SK-N-SH treated with all-trans-retinoic acid at 6 μM for 48 hours (cell line): ENCODE results near the gene WASL.

Experiments used
- ATAC-seq: fragments of 200-7000 bp; cut with Tn5 transposase; 3 replicates; pipeline ENCODE4 v1.9.1; 2020; ENCODE audit warnings: mild to moderate bottlenecking, moderate library complexity
- ARNTL ChIP-seq: fragments of 450-650 bp; formaldehyde crosslinking; IDR thresholded peaks from 2 replicates; pipeline ENCODE4 v1.5.0; 2020; ENCODE audit warnings: low read depth, mild to moderate bottlenecking, moderate library complexity, borderline replicate concordance
- BACH2 ChIP-seq: fragments of 250-450 bp; sonication (Bioruptor Pico); IDR thresholded peaks from 2 replicates; pipeline ENCODE4 v1.9.0; 2021; ENCODE audit warnings: mild to moderate bottlenecking, borderline replicate concordance
- CREB5 ChIP-seq: fragments of 250-450 bp; sonication (Bioruptor Pico); IDR thresholded peaks from 2 replicates; pipeline ENCODE4 v1.5.1; 2020; ENCODE audit warnings: low read depth, mild to moderate bottlenecking, moderate library complexity
- CSDC2 ChIP-seq: fragments of 250-450 bp; sonication (Bioruptor Pico); IDR thresholded peaks from 2 replicates; pipeline ENCODE4 v1.5.0; 2020; ENCODE audit warnings: mild to moderate bottlenecking, moderate library complexity
- ESRRG ChIP-seq: fragments of 250-450 bp; sonication (Bioruptor Pico); IDR thresholded peaks from 2 replicates; pipeline ENCODE4 v1.6.1; 2021; ENCODE audit warnings: mild to moderate bottlenecking
- GLIS3 ChIP-seq: fragments of 250-450 bp; sonication (Bioruptor Pico); IDR thresholded peaks from 2 replicates; pipeline ENCODE4 v1.5.0; 2020; ENCODE audit warnings: mild to moderate bottlenecking, moderate library complexity
- ISL1 ChIP-seq: fragments of 250-450 bp; sonication (Bioruptor Pico); IDR thresholded peaks from 2 replicates; pipeline ENCODE4 v2.1.2; 2022; ENCODE audit warnings: mild to moderate bottlenecking, moderate library complexity
- OSR1 ChIP-seq: fragments of 250-450 bp; sonication (Bioruptor Pico); IDR thresholded peaks from 2 replicates; pipeline ENCODE4 v1.8.0; 2022; ENCODE audit warnings: moderate library complexity, mild to moderate bottlenecking, inconsistent platforms
- PATZ1 ChIP-seq: fragments of 250-450 bp; sonication (Bioruptor Pico); IDR thresholded peaks from 2 replicates; pipeline ENCODE4 v1.8.0; 2020; ENCODE audit warnings: mild to moderate bottlenecking, moderate library complexity, borderline replicate concordance
- PPARA ChIP-seq: fragments of 250-450 bp; sonication (Bioruptor Pico); IDR thresholded peaks from 2 replicates; pipeline ENCODE4 v1.5.0; 2020; ENCODE audit warnings: mild to moderate bottlenecking, borderline replicate concordance
- RARB ChIP-seq: fragments of 250-450 bp; sonication (Bioruptor Pico); IDR thresholded peaks from 2 replicates; pipeline ENCODE4 v1.8.0; 2021; ENCODE audit warnings: mild to moderate bottlenecking, moderate library complexity
- SNAI2 ChIP-seq: fragments of 250-450 bp; sonication (Bioruptor Pico); IDR thresholded peaks from 2 replicates; pipeline ENCODE4 v1.5.0; 2020; ENCODE audit warnings: mild to moderate bottlenecking, moderate library complexity
- TCF4 ChIP-seq: fragments of 250-450 bp; sonication (Bioruptor Pico); IDR thresholded peaks from 2 replicates; pipeline ENCODE4 v1.8.0; 2021; ENCODE audit warnings: mild to moderate bottlenecking, moderate library complexity, borderline replicate concordance
- TOX ChIP-seq: fragments of 250-450 bp; sonication (Bioruptor Pico); IDR thresholded peaks from 2 replicates; pipeline ENCODE4 v1.8.0; 2021; ENCODE audit warnings: mild to moderate bottlenecking, moderate library complexity, borderline replicate concordance
- TSHZ2 ChIP-seq: fragments of 250-450 bp; sonication (Bioruptor Pico); IDR thresholded peaks from 2 replicates; pipeline ENCODE4 v1.5.0; 2020; ENCODE audit warnings: mild to moderate bottlenecking, moderate library complexity
- ZC3H10 ChIP-seq: fragments of 250-450 bp; sonication (Bioruptor Pico); IDR thresholded peaks from 2 replicates; pipeline ENCODE4 v1.5.1; 2021; ENCODE audit warnings: mild to moderate bottlenecking, moderate library complexity
- ZFP3 ChIP-seq: fragments of 250-450 bp; sonication (Bioruptor Pico); IDR thresholded peaks from 2 replicates; pipeline ENCODE4 v1.5.0; 2020; ENCODE audit warnings: mild to moderate bottlenecking, moderate library complexity
- ZFP30 ChIP-seq: fragments of 450-650 bp; formaldehyde crosslinking; IDR thresholded peaks from 2 replicates; pipeline ENCODE4 v1.5.0; 2022; ENCODE audit warnings: mild to moderate bottlenecking, moderate library complexity
- ZNF565 ChIP-seq: fragments of 450-650 bp; formaldehyde crosslinking; conservative IDR thresholded peaks from 2 replicates; pipeline ENCODE4 v1.5.0; 2020; ENCODE audit warnings: low read depth, mild to moderate bottlenecking, moderate library complexity
- ZNF8 ChIP-seq: fragments of 450-650 bp; formaldehyde crosslinking; IDR thresholded peaks from 2 replicates; pipeline ENCODE4 v1.5.0; 2020; ENCODE audit warnings: mild to moderate bottlenecking, moderate library complexity
- TF ChIP-seq, protein P1 (sequence below): fragments of 250-450 bp; sonication (Bioruptor Pico); IDR thresholded peaks from 2 replicates; pipeline ENCODE4 v1.8.0; 2021; ENCODE audit warnings: low read depth, mild to moderate bottlenecking, moderate library complexity, borderline replicate concordance
- TF ChIP-seq, protein P2 (sequence below): fragments of 250-450 bp; sonication (Bioruptor Pico); IDR thresholded peaks from 2 replicates; pipeline ENCODE4 v1.5.1; 2021; ENCODE audit warnings: mild to moderate bottlenecking, moderate library complexity

The WASL gene

DNA sequence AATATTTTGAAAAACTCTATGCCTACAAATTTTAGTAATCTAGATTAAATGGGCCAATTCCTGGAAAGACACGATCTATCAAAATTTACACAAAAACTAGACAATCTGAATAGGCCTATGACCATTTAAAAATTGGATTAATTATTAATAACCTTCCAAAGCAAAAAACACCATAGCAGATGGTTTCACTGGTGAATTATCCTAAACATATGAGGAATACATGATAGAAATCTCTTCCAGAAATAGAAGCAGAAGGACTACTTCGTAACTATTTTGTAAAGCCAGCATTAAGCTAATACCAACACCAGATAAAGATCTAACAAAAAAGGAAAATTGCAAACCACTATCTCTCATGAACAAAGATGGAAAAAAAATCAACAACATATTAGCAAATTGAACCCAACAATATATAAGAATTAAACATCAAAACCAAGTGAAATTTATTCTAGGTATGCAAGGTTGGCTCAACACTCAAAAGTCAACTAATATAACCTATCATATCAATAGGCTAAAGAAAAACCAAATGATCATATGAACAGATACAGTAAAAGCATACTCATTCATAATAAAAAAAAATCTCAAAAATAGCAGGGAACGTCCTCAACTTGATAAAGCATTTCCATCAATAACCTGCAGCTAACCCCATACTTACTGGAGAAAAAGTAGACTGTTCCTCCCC, 16.3 kb downstream of the WASL start:
- no peak for ATAC-seq
- TF ChIP-seq PATZ1 (CRISPR knock-in tag) (no peak), TSHZ2 (no peak), ZFP30 (CRISPR knock-in tag) (no peak), RARB (CRISPR knock-in tag) (no peak), ARNTL (CRISPR knock-in tag) (no peak), ZC3H10 (no peak), OSR1 (CRISPR knock-in tag) (no peak), ZNF8 (no peak), ESRRG (CRISPR knock-in tag) (no peak), CREB5 (CRISPR knock-in tag) (no peak), SNAI2 (no peak), PPARA (no peak), BACH2 (CRISPR knock-in tag) (no peak), ZFP3 (CRISPR knock-in tag) (no peak), CSDC2 (no peak), TCF4 (no peak), TOX (CRISPR knock-in tag) (no peak)
- TF ChIP-seq, protein P1, sequence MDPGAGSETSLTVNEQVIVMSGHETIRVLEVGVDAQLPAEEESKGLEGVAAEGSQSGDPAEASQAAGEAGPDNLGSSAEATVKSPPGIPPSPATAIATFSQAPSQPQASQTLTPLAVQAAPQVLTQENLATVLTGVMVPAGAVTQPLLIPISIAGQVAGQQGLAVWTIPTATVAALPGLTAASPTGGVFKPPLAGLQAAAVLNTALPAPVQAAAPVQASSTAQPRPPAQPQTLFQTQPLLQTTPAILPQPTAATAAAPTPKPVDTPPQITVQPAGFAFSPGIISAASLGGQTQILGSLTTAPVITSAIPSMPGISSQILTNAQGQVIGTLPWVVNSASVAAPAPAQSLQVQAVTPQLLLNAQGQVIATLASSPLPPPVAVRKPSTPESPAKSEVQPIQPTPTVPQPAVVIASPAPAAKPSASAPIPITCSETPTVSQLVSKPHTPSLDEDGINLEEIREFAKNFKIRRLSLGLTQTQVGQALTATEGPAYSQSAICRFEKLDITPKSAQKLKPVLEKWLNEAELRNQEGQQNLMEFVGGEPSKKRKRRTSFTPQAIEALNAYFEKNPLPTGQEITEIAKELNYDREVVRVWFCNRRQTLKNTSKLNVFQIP (CRISPR knock-in tag): no peak
- TF ChIP-seq, protein P2, sequence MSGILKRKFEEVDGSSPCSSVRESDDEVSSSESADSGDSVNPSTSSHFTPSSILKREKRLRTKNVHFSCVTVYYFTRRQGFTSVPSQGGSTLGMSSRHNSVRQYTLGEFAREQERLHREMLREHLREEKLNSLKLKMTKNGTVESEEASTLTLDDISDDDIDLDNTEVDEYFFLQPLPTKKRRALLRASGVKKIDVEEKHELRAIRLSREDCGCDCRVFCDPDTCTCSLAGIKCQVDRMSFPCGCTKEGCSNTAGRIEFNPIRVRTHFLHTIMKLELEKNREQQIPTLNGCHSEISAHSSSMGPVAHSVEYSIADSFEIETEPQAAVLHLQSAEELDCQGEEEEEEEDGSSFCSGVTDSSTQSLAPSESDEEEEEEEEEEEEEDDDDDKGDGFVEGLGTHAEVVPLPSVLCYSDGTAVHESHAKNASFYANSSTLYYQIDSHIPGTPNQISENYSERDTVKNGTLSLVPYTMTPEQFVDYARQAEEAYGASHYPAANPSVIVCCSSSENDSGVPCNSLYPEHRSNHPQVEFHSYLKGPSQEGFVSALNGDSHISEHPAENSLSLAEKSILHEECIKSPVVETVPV (CRISPR knock-in tag): no peak
- TF ChIP-seq, all 23 proteins: peak for 0

GRCh38 chr7:123729218-123729578, 19.6 kb downstream of the WASL start:
- no peak for ATAC-seq
- TF ChIP-seq ZNF565 (CRISPR knock-in tag): no peak
- no peak for TF ChIP-seq OSR1 (CRISPR knock-in tag)

DNA sequence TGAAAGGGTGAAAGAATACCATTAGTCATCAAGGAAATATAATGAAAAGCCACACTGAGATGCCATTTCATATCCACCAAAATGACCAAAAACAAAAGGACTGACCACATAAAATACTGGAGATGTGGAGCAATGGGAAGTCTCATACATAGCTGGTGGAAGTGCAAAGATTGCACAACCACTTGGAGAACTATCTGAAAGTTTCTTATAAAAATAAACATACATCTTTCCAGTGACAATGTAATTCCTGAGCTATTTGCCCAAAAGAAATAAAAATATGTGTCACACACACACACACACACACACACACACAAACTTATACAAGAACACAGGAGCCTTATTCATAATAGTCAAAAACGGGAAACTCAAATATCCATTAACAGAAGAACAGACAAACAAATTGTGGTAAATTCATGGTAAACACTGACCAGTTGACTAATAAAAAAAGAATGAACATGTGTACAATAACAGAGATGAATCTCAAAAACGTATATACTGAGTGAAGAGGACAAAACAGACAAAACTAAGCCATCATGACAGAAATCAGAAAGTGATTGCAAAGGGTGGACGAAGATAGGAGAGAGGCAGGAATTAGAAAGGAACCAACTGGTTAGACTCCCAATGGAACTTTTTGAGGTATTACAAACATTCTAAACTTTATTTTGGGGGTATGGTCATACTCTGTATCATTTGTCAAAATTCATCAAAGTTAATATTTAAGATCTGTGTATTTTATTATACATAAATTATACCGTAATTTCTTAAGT, 21.5 kb downstream of the WASL start:
- TF ChIP-seq BACH2 (CRISPR knock-in tag): no peak
- TF ChIP-seq ISL1: peak; percentile 46; the same call in 1 of the 2 replicates
- TF ChIP-seq ZNF565 (CRISPR knock-in tag): no peak
- TF ChIP-seq CSDC2: 0 out of 2 replicates have a peak, but pooled peaks have one; percentile 36
- no peak for TF ChIP-seq PPARA
- no peak for TF ChIP-seq ESRRG (CRISPR knock-in tag)
- no peak for TF ChIP-seq GLIS3 (CRISPR knock-in tag)
- no peak for TF ChIP-seq ZNF8
- no peak for TF ChIP-seq OSR1 (CRISPR knock-in tag)
- no peak for TF ChIP-seq TCF4
- no peak for TF ChIP-seq RARB (CRISPR knock-in tag)
- ATAC-seq: peak; percentile 31
